Upper lobe of left lung (tissue), 6 donors: ENCODE results near the gene MILR1. TPM values are rescaled to one million over a fixed set of nuclear protein-coding genes. Genes with fewer than 3 reads are reported as not detected.
"Not testable (repeated sequence)": the region's sequence is repeated elsewhere in the genome, so short reads cannot be mapped to it uniquely, and the experiment has no call there.

Experiments
- ATAC-seq, 2 donors: fragments of 200-7000 bp; cut with Tn5 transposase; one replicate each; pipeline ENCODE4 v1.9.1; 2022; ENCODE audit warnings: mild to moderate bottlenecking in 2 of 2, moderate library complexity in 2 of 2; ENCODE audit not compliant: low FRiP score in 2 of 2
- DNase-seq, 2 donors: peaks; one replicate each; pipeline ENCODE4 v3.0.0-alpha.2; 2019 to 2020
- H3K27ac ChIP-seq, 4 donors: fragments of 200-600 bp; sonication (generic); one replicate each; pipeline ENCODE4 v1.5.1; 2016 to 2019
- H3K27me3 ChIP-seq, 4 donors: fragments of 200-600 bp; sonication (generic); one replicate each; pipeline ENCODE4 v1.5.1; 2017 to 2019
- H3K36me3 ChIP-seq, 4 donors: fragments of 200-600 bp; sonication (generic); one replicate each; pipeline ENCODE4 v1.5.1; 2016 to 2019
- H3K4me1 ChIP-seq, 4 donors: fragments of 200-600 bp; sonication (generic); one replicate each; pipeline ENCODE4 v1.5.1; 2018 to 2019
- H3K4me3 ChIP-seq, 4 donors: fragments of 200-600 bp; sonication (generic); one replicate each; pipeline ENCODE4 v1.5.1; 2017 to 2019; ENCODE audit warnings: mild to moderate bottlenecking in 2 of 4, moderate library complexity in 1 of 4
- H3K9me3 ChIP-seq, 4 donors: fragments of 200-600 bp; sonication (generic); one replicate each; pipeline ENCODE4 v1.5.1; 2018 to 2019
- EP300 ChIP-seq, 4 donors: sonication (generic); formaldehyde crosslinking; IDR thresholded peaks; one replicate each; pipeline ENCODE4 v1.5.1; 2017; ENCODE audit warnings: antibody characterized with exemption in 4 of 4, control low read depth in 2 of 4
- POLR2A ChIP-seq, 4 donors: fragments of 450-650 bp; IDR thresholded peaks; one replicate each; pipeline ENCODE4 v1.5.1; 2016 to 2017; ENCODE audit warnings: antibody characterized with exemption in 4 of 4, mild to moderate bottlenecking in 2 of 4
- POLR2AphosphoS5 ChIP-seq, 2 donors: sonication (generic); formaldehyde crosslinking; IDR thresholded peaks; one replicate each; pipeline ENCODE4 v1.5.1; 2017; ENCODE audit warnings: antibody characterized with exemption in 2 of 2
- WGBS, 2 donors: methylation state at CpG; one replicate each; pipeline ENCODE4 v1.1.5; 2017 to 2018; 5-methylcytosine and 5-hydroxymethylcytosine counted together
- total RNA-seq, 6 donors: library from RNA; depleted of rRNA in 4 of 6; stranded (reverse); fragments of >200 nt in 4 of 6; gene quantifications; one replicate each; pipeline versions ENCODE4 v1.1.0 to v1.2.1, GENCODE V29; 2016 to 2021
- TF ChIP-seq, protein P1 (sequence below), 6 experiments: fragments of 450-650 bp in 4 of 6; fragments of 200-600 bp in 2 of 6; sonication (generic) in 2 of 6; IDR thresholded peaks; one replicate each; pipeline ENCODE4 v1.5.1; 2016 to 2019; ENCODE audit warnings: antibody characterized with exemption in 6 of 6
- donor health status: DM: no; HTN: no; CAD: no; lungs with moderate emphysema.
- donor health status: DM: no; HTN: yes; CAD: no; lungs with severe emphysema.

MILR1 gene
- total RNA-seq, 6 donors from 2014 or later, result 6.3 to 22.9 (median 10.2) TPM

DNA sequence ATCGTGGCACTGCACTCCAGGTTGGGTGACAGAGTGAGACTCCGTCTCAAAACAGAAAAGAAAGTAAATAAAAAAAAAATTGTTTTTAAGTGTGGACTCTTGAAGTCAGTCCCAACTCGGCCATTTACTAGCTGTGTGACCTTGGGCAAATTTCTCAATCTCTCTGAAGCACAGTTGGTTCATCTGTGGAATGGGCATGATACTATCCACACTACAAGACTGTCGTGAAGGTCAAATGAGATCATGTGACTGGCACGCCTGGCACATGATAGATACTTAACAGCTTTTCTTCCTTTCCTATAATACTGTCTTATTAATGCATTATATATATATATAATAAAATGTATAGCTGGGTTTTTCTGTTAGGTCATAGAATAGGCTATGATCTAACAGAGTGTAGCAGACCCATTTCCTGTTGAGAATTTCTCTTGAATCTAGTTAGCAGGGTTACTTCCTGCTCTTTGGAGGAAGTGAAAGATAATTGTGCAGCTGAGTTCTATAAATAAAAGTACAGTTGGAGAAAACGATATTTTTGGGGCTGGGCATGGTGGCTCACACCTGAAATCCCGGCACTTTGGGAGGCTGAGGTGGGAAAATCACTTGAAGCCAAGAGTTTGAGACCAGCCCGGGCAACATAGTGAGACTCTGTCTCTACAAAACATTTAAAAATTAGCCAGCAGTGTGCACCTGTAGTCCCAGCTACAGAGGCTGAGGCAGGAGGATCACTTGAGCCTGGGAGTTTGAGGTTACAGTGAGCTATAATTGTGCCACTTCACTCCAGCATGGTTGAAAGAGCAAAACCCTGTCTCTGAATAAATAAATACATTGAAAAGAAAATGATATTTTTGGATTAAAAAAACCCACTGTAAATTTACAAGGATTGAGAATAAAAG is 7.3 kb downstream of the MILR1 start:
- no peaks in the 10 kb centered on the region for H3K9me3 ChIP-seq

GRCh38 chr17:64457156-64457555 is 8.2 kb downstream of the MILR1 start:
- H3K9me3 ChIP-seq, result no peaks in the 10 kb centered on the region
- TF ChIP-seq EP300 (IDR thresholded peaks at IDR 0.05) (no peak), POLR2AphosphoS5 (IDR thresholded peaks at IDR 0.05) (no peak), POLR2A (IDR thresholded peaks at IDR 0.05) (no peak)
- TF ChIP-seq, protein P1, sequence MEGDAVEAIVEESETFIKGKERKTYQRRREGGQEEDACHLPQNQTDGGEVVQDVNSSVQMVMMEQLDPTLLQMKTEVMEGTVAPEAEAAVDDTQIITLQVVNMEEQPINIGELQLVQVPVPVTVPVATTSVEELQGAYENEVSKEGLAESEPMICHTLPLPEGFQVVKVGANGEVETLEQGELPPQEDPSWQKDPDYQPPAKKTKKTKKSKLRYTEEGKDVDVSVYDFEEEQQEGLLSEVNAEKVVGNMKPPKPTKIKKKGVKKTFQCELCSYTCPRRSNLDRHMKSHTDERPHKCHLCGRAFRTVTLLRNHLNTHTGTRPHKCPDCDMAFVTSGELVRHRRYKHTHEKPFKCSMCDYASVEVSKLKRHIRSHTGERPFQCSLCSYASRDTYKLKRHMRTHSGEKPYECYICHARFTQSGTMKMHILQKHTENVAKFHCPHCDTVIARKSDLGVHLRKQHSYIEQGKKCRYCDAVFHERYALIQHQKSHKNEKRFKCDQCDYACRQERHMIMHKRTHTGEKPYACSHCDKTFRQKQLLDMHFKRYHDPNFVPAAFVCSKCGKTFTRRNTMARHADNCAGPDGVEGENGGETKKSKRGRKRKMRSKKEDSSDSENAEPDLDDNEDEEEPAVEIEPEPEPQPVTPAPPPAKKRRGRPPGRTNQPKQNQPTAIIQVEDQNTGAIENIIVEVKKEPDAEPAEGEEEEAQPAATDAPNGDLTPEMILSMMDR (IDR thresholded peaks at IDR 0.05), result no peak
- no peak overlapping the region for H3K4me3 ChIP-seq
- H3K36me3 ChIP-seq, result no peaks in the 10 kb centered on the region
- H3K27ac ChIP-seq, result no peak overlapping the region
- no peaks in the 10 kb centered on the region for H3K27me3 ChIP-seq
- WGBS, 2 donors, result 48 to 56% methylated on average over 7 of the region's 7 CpGs
- H3K4me1 ChIP-seq, result peaks cover 0 to 19% (median 6%) of the 10 kb centered on the region in 4 donors
- ATAC-seq (no peak), DNase-seq (no peak)

More for the DNA sequence above, 7.3 kb downstream of the MILR1 start:
- no peak overlapping the region for H3K4me3 ChIP-seq
- peaks cover 0 to 19% (median 6%) of the 10 kb centered on the region in 4 donors for H3K4me1 ChIP-seq
- H3K27ac ChIP-seq, result peak overlapping the region in 1 of 4 donors; percentile 41
- H3K36me3 ChIP-seq, result no peaks in the 10 kb centered on the region
- no peaks in the 10 kb centered on the region for H3K27me3 ChIP-seq
- DNase-seq (no peak), ATAC-seq (peak in 1 of 2 donors; percentile 64)
- no peak for TF ChIP-seq POLR2A (IDR thresholded peaks at IDR 0.05)
- no peak for TF ChIP-seq EP300 (IDR thresholded peaks at IDR 0.05)
- TF ChIP-seq, protein P1 (IDR thresholded peaks at IDR 0.05), result no peak
- no peak for TF ChIP-seq POLR2AphosphoS5 (IDR thresholded peaks at IDR 0.05)
- 67 to 74% methylated on average over 8 of the region's 8 CpGs for WGBS, 2 donors

- DNase-seq (peak in 1 of 2 donors; percentile 41), ATAC-seq (peak in 1 of 2 donors; percentile 28)
- WGBS, 2 donors, result 88 to 94% methylated on average over 6 to 8 of the region's 8 CpGs
- no peaks in the 10 kb centered on the region for H3K27me3 ChIP-seq
- no peaks in the 10 kb centered on the region for H3K9me3 ChIP-seq
- no peak overlapping the region for H3K4me3 ChIP-seq
- peaks cover 0 to 19% (median 6%) of the 10 kb centered on the region in 4 donors for H3K4me1 ChIP-seq
- TF ChIP-seq EP300 (IDR thresholded peaks at IDR 0.05) (no peak), POLR2AphosphoS5 (IDR thresholded peaks at IDR 0.05) (no peak), POLR2A (IDR thresholded peaks at IDR 0.05) (no peak)
- TF ChIP-seq, protein P1 (IDR thresholded peaks at IDR 0.05), result no peak
- no peak overlapping the region for H3K27ac ChIP-seq
- no peaks in the 10 kb centered on the region for H3K36me3 ChIP-seq
Observed at GRCh38 chr17:64458756-64459155, 9.8 kb downstream of the MILR1 start.

DNA sequence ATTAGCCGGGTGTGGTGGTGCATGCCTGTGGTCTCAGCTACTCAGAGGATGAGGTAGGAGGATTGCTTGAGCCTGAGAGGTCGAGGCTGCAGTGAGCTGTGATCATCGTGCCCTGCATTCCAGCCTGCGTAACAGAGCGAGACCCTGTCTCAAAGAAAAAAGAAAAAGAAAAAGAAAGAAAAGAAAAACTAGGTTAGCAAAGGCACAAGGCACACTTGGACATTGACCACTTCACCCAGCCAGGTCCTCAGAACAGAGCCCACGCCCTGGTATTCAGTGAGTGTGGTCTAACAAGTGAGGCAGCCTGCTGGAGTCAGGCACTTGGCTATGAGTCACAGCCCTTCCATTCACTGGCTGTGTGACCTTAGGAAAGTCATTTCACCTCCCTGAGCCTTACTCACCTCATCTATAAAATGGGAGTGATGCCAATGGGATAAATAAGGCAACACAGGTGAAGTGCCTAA is 10.4 kb downstream of the MILR1 start:
- TF ChIP-seq POLR2A (IDR thresholded peaks at IDR 0.05) (no peak), POLR2AphosphoS5 (IDR thresholded peaks at IDR 0.05) (no peak), EP300 (IDR thresholded peaks at IDR 0.05) (no peak)
- TF ChIP-seq, protein P1 (IDR thresholded peaks at IDR 0.05), result no peak
- no peak for DNase-seq

GRCh38 chr17:64459818-64460217 is 10.9 kb downstream of the MILR1 start:
- ATAC-seq, result not testable (repeated sequence)

More for the DNA sequence above, 10.4 kb downstream of the MILR1 start:
- WGBS, 2 donors, result 84 to 93% methylated on average over 6 of the region's 6 CpGs
- Histone ChIP-seq H3K27ac (no peak overlapping the region), H3K27me3 (no peaks in the 10 kb centered on the region), H3K36me3 (no peaks in the 10 kb centered on the region), H3K4me3 (no peak overlapping the region), H3K9me3 (no peaks in the 10 kb centered on the region), H3K4me1 (peaks cover 0 to 19% (median 6%) of the 10 kb centered on the region in 4 donors)
- peak in 1 of 2 donors; percentile 60 for ATAC-seq

More at GRCh38 chr17:64459818-64460217, 10.9 kb downstream of the MILR1 start:
- H3K27me3 ChIP-seq, H3K4me3 ChIP-seq, H3K9me3 ChIP-seq, H3K27ac ChIP-seq, DNase-seq, H3K36me3 ChIP-seq: not testable (repeated sequence)
- H3K4me1 ChIP-seq, result peaks cover 0 to 19% (median 6%) of the 10 kb centered on the region in 4 donors
- 96% methylated on average over 7 of the region's 7 CpGs for WGBS, 2 donors
